Measurements from ENCODE around the gene DDX49. TPM values are rescaled to one million over a fixed set of nuclear protein-coding genes. Genes with fewer than 3 reads are reported as not detected.

DDX49 gene
- total RNA-seq, 1 donor from 2014 or later: 22.4 TPM

DNA sequence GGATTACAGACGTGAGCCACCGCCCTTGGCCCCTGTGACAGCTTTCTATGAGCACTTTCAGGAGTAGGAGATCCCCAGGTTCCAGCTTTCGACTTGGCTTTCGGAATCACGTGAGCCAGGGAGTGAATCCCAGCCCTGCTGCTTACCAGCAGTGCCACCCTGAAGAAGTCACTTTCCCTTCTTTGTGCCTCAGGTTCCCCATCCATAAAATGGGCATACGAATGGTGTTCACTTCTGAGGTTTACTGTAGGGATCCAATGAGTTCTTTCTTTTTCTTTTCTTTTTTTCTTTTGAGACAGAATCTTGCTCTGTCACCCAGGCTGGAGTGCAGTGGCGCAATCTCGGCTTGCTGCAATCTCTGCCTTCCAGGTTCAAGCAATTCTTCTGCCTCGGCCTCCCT, 25.8 kb downstream of the DDX49 start:
- no peak overlapping the region for H3K4me3 ChIP-seq
- intact Hi-C loops (cut with micrococcal nuclease): no loop called here
- no peak for TF ChIP-seq CTCF (IDR thresholded peaks at IDR 0.05; ENCODE audit: borderline replicate concordance)
- no peaks in the 10 kb centered on the region for H3K36me3 ChIP-seq
- no peaks in the 10 kb centered on the region for H3K27me3 ChIP-seq (ENCODE audit: low read depth)
- H3K9me3 ChIP-seq (replicated peaks): no peaks in the 10 kb centered on the region
- DNase-seq: no peak
- H3K27ac ChIP-seq (replicated peaks): no peak overlapping the region
- H3K4me1 ChIP-seq: peaks cover 10% of the 10 kb centered on the region

- no peak for DNase-seq
- Histone ChIP-seq H3K27me3 (ENCODE audit: low read depth) (no peaks in the 10 kb centered on the region), H3K4me1 (peaks cover 5% of the 10 kb centered on the region), H3K27ac (replicated peaks) (no peak overlapping the region), H3K9me3 (replicated peaks) (no peaks in the 10 kb centered on the region), H3K36me3 (no peaks in the 10 kb centered on the region), H3K4me3 (no peak overlapping the region)
- intact Hi-C loops (cut with micrococcal nuclease): no loop called here
- no peak for TF ChIP-seq CTCF (IDR thresholded peaks at IDR 0.05; ENCODE audit: borderline replicate concordance)
Measured at GRCh38 chr19:18946335-18946734, 26.8 kb downstream of the DDX49 start.

DNA sequence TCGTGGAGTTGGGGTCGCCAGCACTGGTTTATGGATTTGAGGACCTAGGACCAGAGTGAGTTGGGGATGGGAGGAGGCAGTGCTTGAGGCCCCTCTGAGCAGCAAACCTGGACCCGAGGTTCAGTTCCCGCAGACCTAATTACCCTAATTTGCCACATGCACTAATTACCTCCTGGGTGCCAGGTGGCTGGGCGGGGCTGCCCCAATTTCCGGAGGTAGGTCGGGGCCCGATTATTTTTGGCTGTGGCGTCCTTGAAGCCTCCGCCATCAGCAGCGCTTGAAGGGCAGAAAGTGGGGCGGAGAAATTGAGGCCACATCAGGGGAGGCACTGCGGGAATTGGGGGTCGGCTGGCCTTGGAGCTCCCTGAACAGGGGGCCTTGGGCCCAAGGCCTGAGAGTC, 27.4 kb downstream of the DDX49 start:
- no peaks in the 10 kb centered on the region for H3K9me3 ChIP-seq (replicated peaks)
- DNase-seq: no peak
- H3K27ac ChIP-seq (replicated peaks): no peak overlapping the region
- intact Hi-C loops (cut with micrococcal nuclease): no loop called here
- TF ChIP-seq CTCF (IDR thresholded peaks at IDR 0.05; ENCODE audit: borderline replicate concordance): no peak
- H3K36me3 ChIP-seq: no peaks in the 10 kb centered on the region
- H3K4me3 ChIP-seq: no peak overlapping the region
- no peaks in the 10 kb centered on the region for H3K27me3 ChIP-seq (ENCODE audit: low read depth)
- no peaks in the 10 kb centered on the region for H3K4me1 ChIP-seq

DNA sequence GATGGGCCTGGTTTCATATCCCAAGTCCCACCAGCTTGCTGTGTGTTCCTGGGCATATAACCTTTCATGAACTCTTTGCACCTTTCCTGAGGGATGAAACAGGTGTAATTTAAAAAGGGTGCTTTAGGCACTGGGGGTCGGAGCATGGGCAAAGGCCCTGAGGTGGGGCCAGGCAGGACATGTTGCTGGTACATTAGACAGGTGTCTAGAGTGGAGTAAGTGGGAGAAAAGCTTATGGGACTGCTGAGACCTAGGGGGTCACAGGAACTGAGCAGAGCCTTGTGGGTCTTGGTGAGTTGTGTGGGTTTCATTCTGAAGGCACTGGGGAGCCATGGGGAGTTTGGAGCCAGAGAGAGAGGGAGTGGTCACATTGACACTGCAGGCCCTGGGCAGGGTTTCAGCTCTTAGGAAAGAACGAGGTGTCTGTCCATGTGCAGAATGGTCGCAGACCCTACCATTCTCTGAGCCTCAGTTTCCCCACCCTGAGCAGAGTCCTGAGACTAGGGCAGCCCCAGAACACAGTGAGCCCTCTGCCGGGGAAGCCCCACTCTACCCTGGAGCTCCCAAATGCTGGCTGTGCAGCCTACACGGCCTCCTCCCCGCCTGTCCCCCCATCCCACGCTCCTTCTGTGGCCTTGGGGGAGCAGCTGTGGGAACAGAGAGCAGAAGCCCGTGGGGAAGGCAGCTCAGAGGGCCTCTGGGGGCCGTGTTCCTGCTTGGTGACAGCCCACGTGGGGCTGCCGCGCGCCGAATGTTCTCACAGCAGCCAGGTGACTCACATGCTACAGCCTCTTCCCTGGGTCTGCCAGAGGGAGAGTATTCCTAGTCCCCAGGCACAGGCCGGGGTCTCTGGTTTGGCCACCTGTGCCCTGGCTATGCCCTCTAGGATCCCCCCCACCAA, 28.8 kb downstream of the DDX49 start:
- no peak for TF ChIP-seq CTCF (IDR thresholded peaks at IDR 0.05; ENCODE audit: borderline replicate concordance)
- Histone ChIP-seq H3K4me3 (no peak overlapping the region), H3K9me3 (replicated peaks) (no peaks in the 10 kb centered on the region), H3K4me1 (no peaks in the 10 kb centered on the region), H3K27ac (replicated peaks) (no peak overlapping the region), H3K36me3 (no peaks in the 10 kb centered on the region), H3K27me3 (ENCODE audit: low read depth) (no peaks in the 10 kb centered on the region)
- intact Hi-C loops (cut with micrococcal nuclease): no loop called here
- no peak for DNase-seq

GRCh38 chr19:18948976-18949356, 29.5 kb downstream of the DDX49 start:
- H3K9me3 ChIP-seq (replicated peaks): no peaks in the 10 kb centered on the region
- no peaks in the 10 kb centered on the region for H3K36me3 ChIP-seq
- no peak for DNase-seq
- no peak for TF ChIP-seq CTCF (IDR thresholded peaks at IDR 0.05; ENCODE audit: borderline replicate concordance)
- intact Hi-C loops (cut with micrococcal nuclease): no loop called here
- no peaks in the 10 kb centered on the region for H3K27me3 ChIP-seq (ENCODE audit: low read depth)
- no peaks in the 10 kb centered on the region for H3K4me1 ChIP-seq
- H3K4me3 ChIP-seq: no peak overlapping the region
- no peak overlapping the region for H3K27ac ChIP-seq (replicated peaks)
